ENCODE results near the gene CITED2.
A peak's percentile ranks its signal among the peaks of the same experiment; 100 is the strongest.
"Not testable (repeated sequence)": the region's sequence is repeated elsewhere in the genome, so short reads cannot be mapped to it uniquely, and the experiment has no call there.

Gene CITED2

GRCh38 chr6:139374357-139375225 lies at the start of gene CITED2:
CITED2 (minus strand) TSS chr6:139374648; CDS start chr6:139373944, 704 bp downstream.
- DNase-seq = peak; percentile 93

DNA sequence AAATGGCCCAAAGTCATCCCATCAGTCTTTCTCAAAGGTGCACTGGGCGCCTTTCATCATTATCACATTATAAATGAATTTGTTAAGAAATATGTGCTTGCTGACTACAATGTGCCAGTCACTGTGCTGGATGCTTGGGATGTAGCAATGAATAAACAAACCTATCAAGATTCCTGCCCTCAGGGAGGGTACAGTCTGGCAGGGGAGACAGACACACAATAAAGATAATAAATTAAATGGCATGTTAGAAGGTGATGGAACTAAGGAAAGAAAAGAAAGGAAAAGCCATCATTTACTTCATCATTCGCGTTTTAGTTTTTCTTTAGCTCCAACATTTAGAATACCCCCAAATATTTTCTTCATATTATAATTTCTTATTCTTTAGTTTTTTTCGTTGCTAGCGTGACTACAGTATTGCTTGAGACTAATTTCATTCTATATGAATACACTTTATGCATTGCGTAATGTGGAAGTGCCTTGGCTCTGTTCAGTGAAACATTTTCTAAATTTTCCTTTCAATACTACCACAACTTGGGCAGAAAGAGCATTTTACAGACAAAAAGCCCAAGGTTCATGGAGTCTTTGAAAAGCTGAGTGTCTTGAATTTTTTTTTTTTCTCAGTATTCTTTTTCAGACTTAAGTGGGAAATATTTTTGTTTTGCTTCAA lies 48.7 kb upstream of the CITED2 start:
- no peak for DNase-seq

- no peak for DNase-seq
Observed at GRCh38 chr6:139422105-139423036, 47.9 kb upstream of the CITED2 start.

DNA sequence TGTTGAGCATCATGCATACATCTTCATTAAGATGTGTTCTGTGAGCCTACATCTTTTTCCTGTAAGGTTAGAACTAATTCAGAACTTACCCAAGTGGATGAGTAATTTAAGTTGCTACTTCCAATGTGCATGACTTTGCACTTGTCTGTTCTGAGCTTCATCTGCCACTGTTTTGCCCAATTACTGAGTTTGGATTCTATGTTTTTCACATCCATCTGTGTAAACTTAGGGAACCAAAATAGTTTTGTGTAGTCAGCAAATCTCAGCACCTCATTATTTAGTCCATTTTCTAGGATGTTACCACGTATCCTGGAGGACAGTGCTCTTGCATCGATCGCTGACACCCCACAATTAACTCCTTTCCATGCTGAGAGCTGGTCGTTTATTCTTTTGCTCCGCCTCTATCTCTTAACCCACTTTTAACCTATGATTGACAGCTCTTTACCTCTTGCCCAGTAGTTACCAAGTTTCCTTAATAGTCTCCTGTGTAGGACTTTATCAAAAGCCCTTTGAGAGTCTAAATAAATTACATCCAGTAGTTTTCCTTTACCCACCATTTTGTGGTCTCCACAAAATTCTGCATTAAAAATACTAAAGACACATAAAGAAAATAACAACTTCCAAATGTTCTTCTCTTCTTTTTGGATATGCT lies 44.2 kb upstream of the CITED2 start:
- DNase-seq = no peak

- no peak for DNase-seq
Observed at GRCh38 chr6:139416146-139416545, 41.7 kb upstream of the CITED2 start.

DNA sequence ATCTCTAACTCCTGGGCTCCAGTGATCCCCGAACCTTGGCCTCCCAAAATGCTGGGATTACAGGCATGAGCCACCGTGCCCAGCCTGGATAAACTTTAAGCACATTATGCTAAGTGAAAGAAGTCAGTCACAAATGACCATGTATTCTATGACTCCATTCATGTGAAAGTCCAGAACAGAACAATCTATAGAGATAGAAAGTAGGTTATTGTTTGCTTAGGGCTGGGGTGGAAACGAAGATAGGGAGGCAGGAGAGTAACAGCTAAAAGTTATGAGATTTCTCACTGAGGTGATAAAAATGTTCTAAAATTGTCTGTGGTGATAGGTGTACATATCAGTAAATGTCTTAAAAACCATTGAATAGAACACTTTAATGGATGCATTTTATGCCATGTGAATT lies 40.9 kb upstream of the CITED2 start:
- DNase-seq = no peak

- DNase-seq = not testable (repeated sequence)
Observed at GRCh38 chr6:139412103-139412502, 37.7 kb upstream of the CITED2 start.

GRCh38 chr6:139409026-139409425 lies 34.6 kb upstream of the CITED2 start:
- no peak for DNase-seq

- no peak for DNase-seq
Observed at GRCh38 chr6:139407718-139408222, 33.3 kb upstream of the CITED2 start.

- no peak for DNase-seq
Observed at GRCh38 chr6:139406577-139407343, 32.3 kb upstream of the CITED2 start.

DNA sequence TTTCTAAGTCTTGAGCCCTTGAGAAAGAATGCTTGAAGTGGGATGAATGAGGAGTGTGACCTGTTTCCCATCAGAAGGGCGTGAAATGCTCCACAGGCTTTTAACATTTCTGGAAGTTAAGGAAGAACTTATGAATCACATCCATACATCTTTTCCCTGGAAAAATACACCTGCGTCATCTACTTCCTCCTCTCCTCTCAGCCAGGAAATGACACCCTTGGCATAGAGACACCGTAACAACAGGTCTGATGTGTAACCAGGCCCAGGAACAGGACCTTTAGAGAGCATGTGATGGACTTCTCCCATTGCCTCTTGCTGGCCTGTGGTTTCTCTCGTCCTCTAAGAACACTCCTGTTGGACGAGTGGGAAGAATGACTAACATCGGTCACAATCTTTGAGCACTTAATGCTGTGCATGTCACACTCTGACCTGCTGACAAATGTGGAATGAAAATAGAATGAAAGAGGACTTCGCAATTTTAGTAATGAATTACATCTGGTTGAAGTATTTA lies 28.5 kb upstream of the CITED2 start:
- no peak for DNase-seq

DNA sequence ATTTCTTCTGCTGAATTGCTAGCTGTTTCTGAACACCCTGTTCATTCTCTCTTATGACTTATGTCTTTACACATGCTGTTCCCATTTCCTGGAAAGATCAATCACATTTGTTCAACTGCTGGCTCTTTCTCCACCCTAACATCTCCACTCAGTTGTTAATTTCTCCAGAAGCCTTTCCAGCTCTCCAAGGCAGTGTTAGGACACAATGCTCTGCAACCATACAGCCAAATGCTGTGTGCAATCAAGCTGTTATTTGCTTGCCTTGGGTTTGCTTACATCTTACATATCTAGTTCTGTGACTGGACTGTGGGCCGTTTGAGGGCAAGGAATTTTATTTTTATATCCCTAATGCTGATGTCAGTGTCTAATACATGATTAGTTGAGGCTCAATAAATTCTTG lies 24.2 kb upstream of the CITED2 start:
- DNase-seq = no peak

DNA sequence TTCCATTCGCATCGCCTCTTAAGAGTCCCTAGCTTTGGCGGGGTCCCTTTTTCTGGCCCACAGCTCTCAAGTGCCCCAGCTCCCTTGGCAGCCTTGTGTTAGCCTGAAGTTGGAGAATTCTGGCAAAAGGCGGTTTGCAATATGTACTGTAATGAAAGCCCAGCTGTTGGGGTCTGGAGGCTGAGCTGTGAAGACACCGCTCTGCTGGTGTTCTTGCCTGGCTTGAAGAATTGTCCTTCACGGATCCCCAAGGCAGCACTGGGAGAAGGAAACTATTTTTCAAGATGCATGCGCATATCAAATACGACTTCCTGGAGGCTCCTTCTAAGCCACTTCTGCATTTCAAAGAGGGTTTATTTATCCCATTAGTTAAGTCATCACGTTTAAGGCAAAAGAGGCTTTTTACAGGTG lies 21.4 kb upstream of the CITED2 start:
- DNase-seq = no peak

GRCh38 chr6:139395371-139395770 lies 20.9 kb upstream of the CITED2 start:
- no peak for DNase-seq

- DNase-seq = no peak
Observed at GRCh38 chr6:139394027-139394649, 19.7 kb upstream of the CITED2 start.

DNA sequence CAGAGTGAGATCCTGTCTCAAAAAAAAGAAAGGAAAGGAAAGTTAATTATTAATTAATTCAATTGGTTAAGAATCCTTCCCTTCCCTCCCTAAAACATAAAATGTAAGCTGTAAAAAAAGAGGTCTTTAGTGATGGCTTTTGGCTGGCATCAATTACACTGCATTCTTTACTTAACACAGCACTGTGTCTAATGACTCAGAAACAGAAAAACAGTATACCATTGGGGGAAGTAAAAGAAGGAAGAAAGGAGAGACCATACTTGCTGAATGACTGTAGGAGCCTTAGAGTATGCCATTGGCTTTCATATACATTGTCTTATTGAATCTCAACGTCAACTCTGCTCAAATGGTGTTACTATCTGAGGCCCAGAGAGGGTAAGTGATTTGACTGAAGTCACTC lies 18.3 kb upstream of the CITED2 start:
- no peak for DNase-seq

DNA sequence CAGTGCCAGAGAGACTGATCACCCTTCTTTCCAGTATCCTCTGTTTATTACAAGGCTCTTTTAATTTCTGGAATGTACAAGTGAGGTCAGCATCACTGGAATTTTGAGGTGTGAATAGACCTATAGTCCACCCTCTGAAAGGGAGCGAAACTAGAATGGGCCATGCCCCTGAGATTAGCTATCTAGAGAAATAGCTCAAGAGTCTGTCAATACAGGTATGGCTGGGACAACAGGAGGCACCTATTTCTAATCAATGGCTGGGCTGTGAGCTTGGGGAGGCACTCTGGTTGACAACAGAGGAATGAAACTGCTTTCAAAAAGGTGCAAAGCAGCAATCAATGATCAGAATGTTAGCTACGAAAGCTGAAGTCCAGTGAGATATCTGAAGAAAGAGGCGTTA lies 17.3 kb upstream of the CITED2 start:
- DNase-seq = no peak

GRCh38 chr6:139390447-139390846 lies 16.0 kb upstream of the CITED2 start:
- DNase-seq = no peak

- no peak for DNase-seq
Observed at GRCh38 chr6:139388384-139388783, 13.9 kb upstream of the CITED2 start.

GRCh38 chr6:139386404-139386803 lies 12.0 kb upstream of the CITED2 start:
- DNase-seq = no peak
